K562 (cell line): ENCODE measurements around the gene PCP2. TPM values are rescaled to one million over a fixed set of nuclear protein-coding genes. Genes with fewer than 3 reads are reported as not detected.

Experiments used
- ATAC-seq: fragments of 200-7000 bp; cut with Tn5 transposase; 3 replicates; pipeline ENCODE4 v1.9.1; 2020; ENCODE audit warnings: moderate library complexity
- BruUV-seq: library from RNA; stranded (reverse); fragments of 400-500 nt; replicated peaks from 2 replicates; lab custom pipeline; 2021; lab: Mats Ljungman, UMichigan
- CTCF ChIA-PET: fragments of 300-600 bp; formaldehyde crosslinking; extraction: SDS; loops from one replicate; lab custom pipeline; 2021; ENCODE audit warnings: low intra/inter-chr PET ratio; lab: Yijun Ruan, JAX
- POLR2A ChIA-PET: fragments of 300-600, 350-650 bp; sonication (Branson Sonifier 250); formaldehyde crosslinking; extraction: SDS; loops from one replicate; lab custom pipeline; 2021; ENCODE audit warnings: antibody characterized with exemption, inconsistent platforms; lab: Yijun Ruan, JAX
- DNase-seq, 4 experiments: peaks; one replicate each; pipeline versions ENCODE4 v3.0.0 to v3.0.0-alpha.2; 2011 to 2018; ENCODE audit warnings: low spot score in 3 of 4, mixed read lengths in 3 of 4; ENCODE audit errors: extremely low read depth in 1 of 4
- FAIRE-seq: peaks from 2 replicates; lab custom pipeline; 2011; peaks lifted over from hg19 to GRCh38; lab: Jason Lieb, UNC
- H2AFZ ChIP-seq: 2 replicates; pipeline ENCODE4 v1.6.0; 2011; ENCODE audit warnings: low read depth, low read length, control low read depth, inconsistent platforms
- H3K27ac ChIP-seq: fragments of 200-600 bp; 3 replicates; pipeline ENCODE4 v1.8.0; 2011; ENCODE audit warnings: low read depth, mild to moderate bottlenecking, control low read depth, inconsistent platforms, low read length, moderate library complexity, mixed read lengths; ENCODE audit errors: extremely low read depth
- H3K27me3 ChIP-seq, 2 experiments: fragments of 300-600 bp in 1 of 2; 2 replicates in 1 of 2; 3 replicates in 1 of 2; pipeline versions ENCODE4 v1.6.0 to v1.8.0; 2011; ENCODE audit warnings: inconsistent platforms in 2 of 2, low read length in 2 of 2, mild to moderate bottlenecking in 1 of 2, mixed read lengths in 1 of 2, moderate library complexity in 1 of 2; ENCODE audit not compliant: control insufficient read depth in 2 of 2, insufficient read depth in 2 of 2
- H3K36me3 ChIP-seq: fragments of 300-600 bp; 3 replicates; pipeline ENCODE4 v1.8.0; 2011; ENCODE audit warnings: mild to moderate bottlenecking, low read length, inconsistent platforms; ENCODE audit not compliant: control insufficient read depth, insufficient read depth
- H3K4me1 ChIP-seq, 2 experiments: fragments of 200-600 bp in 1 of 2; replicated peaks in 1 of 2; 2 replicates in 1 of 2; 3 replicates in 1 of 2; pipeline versions ENCODE4 v1.5.1 to v1.8.0; 2011; ENCODE audit warnings: inconsistent platforms in 2 of 2, low read length in 2 of 2, mild to moderate bottlenecking in 1 of 2, mixed read lengths in 1 of 2, moderate library complexity in 1 of 2; ENCODE audit not compliant: control insufficient read depth in 2 of 2, insufficient read depth in 2 of 2
- H3K4me2 ChIP-seq: 2 replicates; pipeline ENCODE4 v1.6.1; 2011; ENCODE audit warnings: low read length, control low read depth, inconsistent platforms, mixed read lengths; ENCODE audit not compliant: insufficient read depth
- H3K4me3 ChIP-seq: fragments of 200-600 bp; sonication (generic), shearing (Covaris generic); 2 replicates; pipeline ENCODE4 v1.5.1; 2016; ENCODE audit warnings: control low read depth, inconsistent platforms
- H3K79me2 ChIP-seq: fragments of 200-600 bp; 3 replicates; pipeline ENCODE4 v1.8.0; 2011; ENCODE audit warnings: low read length, inconsistent platforms; ENCODE audit not compliant: control insufficient read depth, insufficient read depth
- H3K9ac ChIP-seq, 2 experiments: 2 replicates each; pipeline versions ENCODE4 v1.6.0 to v1.6.1; 2011; ENCODE audit warnings: low read depth in 2 of 2, low read length in 2 of 2, control low read depth in 1 of 2, inconsistent platforms in 1 of 2, mild to moderate bottlenecking in 1 of 2, mixed read lengths in 1 of 2; ENCODE audit not compliant: insufficient read depth in 1 of 2
- H3K9me1 ChIP-seq: one replicate; pipeline ENCODE4 v1.6.0; 2011; ENCODE audit warnings: inconsistent platforms, mild to moderate bottlenecking, low read length, moderate library complexity; ENCODE audit not compliant: control insufficient read depth, insufficient read depth
- H3K9me3 ChIP-seq: replicated peaks from 2 replicates; pipeline ENCODE4 v1.5.1; 2011; ENCODE audit warnings: low read depth, low read length, inconsistent platforms; ENCODE audit not compliant: control insufficient read depth, insufficient read depth
- H4K20me1 ChIP-seq: replicated peaks from 2 replicates; pipeline ENCODE4 v1.6.1; 2011; ENCODE audit warnings: low read length, inconsistent platforms, mixed read lengths; ENCODE audit not compliant: control insufficient read depth, insufficient read depth
- BCOR ChIP-seq: fragments of 450-650 bp; IDR thresholded peaks from 2 replicates; pipeline ENCODE4 v1.6.1; 2016
- EP300 ChIP-seq: IDR thresholded peaks from 2 replicates; pipeline ENCODE4 v1.6.1; 2012; ENCODE audit warnings: low read length, improper control_type of control experiment
- KDM1A ChIP-seq, 2 experiments: fragments of 450-650 bp; IDR thresholded peaks; 2 replicates each; pipeline ENCODE4 v1.6.1; 2016; ENCODE audit warnings: mild to moderate bottlenecking in 2 of 2
- LARP7 ChIP-seq: fragments of 450-650 bp; IDR thresholded peaks from 2 replicates; pipeline ENCODE4 v1.6.1; 2016
- NCOA4 ChIP-seq: fragments of 450-650 bp; IDR thresholded peaks from 2 replicates; pipeline ENCODE4 v1.6.1; 2018; ENCODE audit warnings: mild to moderate bottlenecking; ENCODE audit not compliant: partially characterized antibody
- NEUROD1 ChIP-seq: fragments of 150-350 bp; IDR thresholded peaks from 2 replicates; pipeline ENCODE4 v1.6.1; 2014; ENCODE audit warnings: borderline replicate concordance, low read length, low read depth; ENCODE audit not compliant: partially characterized antibody
- PHF8 ChIP-seq: fragments of 200-600 bp; sonication (generic); IDR thresholded peaks from 2 replicates; pipeline ENCODE4 v1.6.1; 2012; ENCODE audit warnings: mixed run types, mild to moderate bottlenecking, inconsistent platforms, low read length, moderate library complexity, borderline replicate concordance
- RBBP5 ChIP-seq: fragments of 200-600 bp; sonication (generic); IDR thresholded peaks from 2 replicates; pipeline ENCODE4 v1.6.1; 2012; ENCODE audit warnings: borderline replicate concordance, mild to moderate bottlenecking, low read length, control low read depth, inconsistent platforms; ENCODE audit not compliant: insufficient read depth, poor library complexity, severe bottlenecking
- RBM25 ChIP-seq: fragments of 200-400 bp; formaldehyde crosslinking; IDR thresholded peaks from 2 replicates; pipeline ENCODE4 v1.6.1; 2018; ENCODE audit warnings: low read length, low read depth, moderate library complexity; ENCODE audit not compliant: severe bottlenecking
- RCOR1 ChIP-seq, 2 experiments: IDR thresholded peaks; 2 replicates each; pipeline ENCODE4 v1.6.1; 2012; ENCODE audit warnings: low read depth in 2 of 2, low read length in 2 of 2, borderline replicate concordance in 1 of 2, improper control_type of control experiment in 1 of 2
- WGBS: fragments of 100-300 bp; shearing (Covaris generic); methylation state at CpG from one replicate; pipeline ENCODE4 v1.1.6; 2016; ENCODE audit warnings: low coverage, mixed read lengths; ENCODE audit not compliant: insufficient coverage; ENCODE audit errors: missing lambda C conversion rate; 5-methylcytosine and 5-hydroxymethylcytosine counted together
- in situ Hi-C: fragments of 300-500 bp; cut with MboI; formaldehyde crosslinking; loops from 4 replicates; pipeline ENCODE4 v1.15.0; 2018; ENCODE audit warnings: inconsistent platforms, mixed read lengths
- intact Hi-C: fragments of 100-400 bp; cut with micrococcal nuclease; formaldehyde crosslinking; loops from 2 replicates; pipeline ENCODE4 v1.14.2; 2022
- polyA plus RNA-seq, 8 experiments: library from polyadenylated mRNA; depleted of rRNA in 4 of 8; stranded (reverse) in 5 of 8; unstranded in 3 of 8; fragments of >200 nt; fragmentation: Nextera tagmentation in 2 of 8; fragmentation: Illumina TruSeq in 1 of 8; extraction: Ambion mirVana in 2 of 8; extraction: Trizol in 1 of 8; gene quantifications; 2 replicates each; pipeline versions ENCODE4 v1.2.1 to v1.2.3, GENCODE V29; 2011 to 2014; ENCODE audit warnings: inconsistent platforms in 1 of 8, missing spikeins in 1 of 8
- total RNA-seq, 7 experiments: library from RNA; depleted of rRNA in 6 of 7; stranded (reverse); fragments of >200 nt in 6 of 7; fragmentation: Illumina TruSeq in 2 of 7; extraction: Trizol in 2 of 7; gene quantifications; 2 replicates each; pipeline versions ENCODE4 v1.2.1 to v1.2.3, GENCODE V29; 2011 to 2021; ENCODE audit warnings: low replicate concordance in 1 of 7
- TF ChIP-seq, protein P1 (sequence below): fragments of 250-450 bp; sonication (Bioruptor Pico); IDR thresholded peaks from 2 replicates; pipeline ENCODE4 v1.8.0; 2022; ENCODE audit warnings: inconsistent platforms, mild to moderate bottlenecking, moderate library complexity, borderline replicate concordance
- TF ChIP-seq, protein P2 (sequence below): IDR thresholded peaks from 2 replicates; pipeline ENCODE4 v1.6.1; 2011; ENCODE audit warnings: borderline replicate concordance, low read depth, mild to moderate bottlenecking, moderate library complexity, low read length; ENCODE audit not compliant: insufficient read depth, poor library complexity, severe bottlenecking

PCP2 gene
- total and polyA plus RNA-seq, 9 of the 15 experiments (the other 6 are each of a cell fraction or from before 2014, with no cell fraction given) = 0.17 to 1.3 (median 0.49) TPM; not detected in 3

DNA sequence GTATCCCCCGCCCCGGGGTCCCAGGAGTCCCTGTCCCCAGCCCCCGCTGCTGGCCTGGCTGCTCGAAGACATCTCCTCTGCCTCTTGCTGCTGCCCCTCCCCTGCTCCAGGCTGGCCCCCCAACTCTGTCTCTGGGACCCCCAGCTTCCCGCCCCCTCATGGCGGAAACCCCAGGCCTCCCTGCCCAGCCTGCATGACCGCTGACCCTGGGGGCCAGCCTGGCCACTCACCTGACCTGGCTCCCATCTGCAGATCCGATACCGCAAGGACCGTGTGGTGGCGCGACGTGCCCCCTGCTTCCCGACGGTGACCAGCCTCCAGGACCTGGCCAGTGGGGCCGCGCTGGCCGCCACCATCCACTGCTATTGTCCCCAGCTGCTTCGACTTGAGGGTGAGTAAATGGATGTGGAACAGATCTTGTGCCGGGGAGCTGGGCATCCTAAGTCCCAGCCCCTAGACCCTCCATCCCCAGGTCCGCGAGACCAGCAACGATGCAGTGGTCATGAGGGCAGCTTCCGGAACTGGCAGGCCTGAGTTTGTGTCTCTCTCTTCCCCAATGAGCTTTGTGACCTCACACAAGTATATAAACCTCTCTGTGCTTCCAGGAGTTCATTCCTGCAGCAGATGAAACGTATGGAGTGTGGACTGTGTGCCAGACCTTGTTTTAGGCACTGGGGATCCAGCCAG lies 25.5 kb downstream of the PCP2 start:
- Histone ChIP-seq H4K20me1 (peaks cover 9% of the 10 kb centered on the region; the same call in 1 of the 2 replicates), H3K79me2 (no peaks in the 10 kb centered on the region), H3K9me3 (no peaks in the 10 kb centered on the region), H3K27ac (no peak overlapping the region), H3K4me3 (no peak overlapping the region), H3K27me3 (peaks cover 9 to 28% of the 10 kb centered on the region in 2 experiments; a peak in 3 of 5 replicates), H3K9ac (no peak overlapping the region), H3K9me1 (no peaks in the 10 kb centered on the region), H2AFZ (no peak overlapping the region), H3K4me1 (peaks cover 2 to 55% of the 10 kb centered on the region in 2 experiments; a peak in 3 of 5 replicates), H3K36me3 (no peaks in the 10 kb centered on the region), H3K4me2 (no peak overlapping the region)
- ChIA-PET POLR2A (interaction anchor here (0.6 to 1.5 kb wide), 3 partner anchors 10 to 596 kb away, joined by 3 to 5 read pairs (median 3); no protein-coding TSS in a partner anchor), CTCF (no interaction called here)
- FAIRE-seq = no peak
- in situ Hi-C loops (no loop called here), intact Hi-C loops (no loop called here)
- BruUV-seq = no TSS peak
- 51% methylated on average over 24 of the region's 25 CpGs for WGBS
- no peak for ATAC-seq
- no peak for TF ChIP-seq EP300
- TF ChIP-seq, protein P1, sequence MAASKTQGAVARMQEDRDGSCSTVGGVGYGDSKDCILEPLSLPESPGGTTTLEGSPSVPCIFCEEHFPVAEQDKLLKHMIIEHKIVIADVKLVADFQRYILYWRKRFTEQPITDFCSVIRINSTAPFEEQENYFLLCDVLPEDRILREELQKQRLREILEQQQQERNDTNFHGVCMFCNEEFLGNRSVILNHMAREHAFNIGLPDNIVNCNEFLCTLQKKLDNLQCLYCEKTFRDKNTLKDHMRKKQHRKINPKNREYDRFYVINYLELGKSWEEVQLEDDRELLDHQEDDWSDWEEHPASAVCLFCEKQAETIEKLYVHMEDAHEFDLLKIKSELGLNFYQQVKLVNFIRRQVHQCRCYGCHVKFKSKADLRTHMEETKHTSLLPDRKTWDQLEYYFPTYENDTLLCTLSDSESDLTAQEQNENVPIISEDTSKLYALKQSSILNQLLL (CRISPR knock-in tag) = no peak
- TF ChIP-seq NEUROD1 = no peak
- no peak for TF ChIP-seq LARP7
- TF ChIP-seq KDM1A (IDR thresholded peaks at IDR 0.05) = 0 out of 4 replicates have a peak, but pooled peaks of 1 of the 2 experiments have one; percentile 14
- TF ChIP-seq, protein P2, sequence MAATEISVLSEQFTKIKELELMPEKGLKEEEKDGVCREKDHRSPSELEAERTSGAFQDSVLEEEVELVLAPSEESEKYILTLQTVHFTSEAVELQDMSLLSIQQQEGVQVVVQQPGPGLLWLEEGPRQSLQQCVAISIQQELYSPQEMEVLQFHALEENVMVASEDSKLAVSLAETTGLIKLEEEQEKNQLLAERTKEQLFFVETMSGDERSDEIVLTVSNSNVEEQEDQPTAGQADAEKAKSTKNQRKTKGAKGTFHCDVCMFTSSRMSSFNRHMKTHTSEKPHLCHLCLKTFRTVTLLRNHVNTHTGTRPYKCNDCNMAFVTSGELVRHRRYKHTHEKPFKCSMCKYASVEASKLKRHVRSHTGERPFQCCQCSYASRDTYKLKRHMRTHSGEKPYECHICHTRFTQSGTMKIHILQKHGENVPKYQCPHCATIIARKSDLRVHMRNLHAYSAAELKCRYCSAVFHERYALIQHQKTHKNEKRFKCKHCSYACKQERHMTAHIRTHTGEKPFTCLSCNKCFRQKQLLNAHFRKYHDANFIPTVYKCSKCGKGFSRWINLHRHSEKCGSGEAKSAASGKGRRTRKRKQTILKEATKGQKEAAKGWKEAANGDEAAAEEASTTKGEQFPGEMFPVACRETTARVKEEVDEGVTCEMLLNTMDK = no peak
- peak; percentile 29 for TF ChIP-seq RBM25
- no peak for TF ChIP-seq NCOA4
- TF ChIP-seq RBBP5 = no peak
- peak; percentile 46; the same call in 1 of the 2 replicates for TF ChIP-seq BCOR
- no peak for TF ChIP-seq PHF8
- TF ChIP-seq RCOR1 (IDR thresholded peaks at IDR 0.05; ENCODE audit: borderline replicate concordance in 1 of 2, low read depth in 2 of 2, low read length in 2 of 2) = no peak
- no peak for DNase-seq
